AG04450 (cell line): ENCODE measurements around the gene MOK. TPM values are rescaled to one million over a fixed set of nuclear protein-coding genes. Genes with fewer than 3 reads are reported as not detected.

Experiments
- CTCF ChIA-PET: fragments of 300-600, 350-600 bp; formaldehyde crosslinking; extraction: SDS; loops from one replicate; lab custom pipeline; 2022; ENCODE audit warnings: antibody characterized with exemption, inconsistent platforms; lab: Charles Lee
- POLR2A ChIA-PET: fragments of 350-600 bp; formaldehyde crosslinking; extraction: SDS; loops from one replicate; lab custom pipeline; 2021; ENCODE audit warnings: antibody characterized with exemption, inconsistent platforms; lab: Yijun Ruan, JAX
- DNase-seq: peaks from one replicate; pipeline ENCODE4 v3.0.0-alpha.2; 2011; ENCODE audit warnings: low read depth, low spot score
- H3K27ac ChIP-seq: one replicate; pipeline ENCODE4 v1.5.1; 2012; ENCODE audit warnings: low read depth, low read length, control low read depth
- H3K27me3 ChIP-seq: one replicate; pipeline ENCODE4 v1.6.0; 2012; ENCODE audit warnings: low read length; ENCODE audit not compliant: control insufficient read depth, insufficient read depth
- H3K4me3 ChIP-seq: 2 replicates; pipeline ENCODE4 v1.5.1; 2011; ENCODE audit warnings: mild to moderate bottlenecking, low read depth, low read length, control low read depth
- H3K9me3 ChIP-seq: 2 replicates; pipeline ENCODE4 v1.5.1; 2012; ENCODE audit warnings: low read length; ENCODE audit not compliant: control insufficient read depth, insufficient read depth
- CTCF ChIP-seq: IDR thresholded peaks from 2 replicates; pipeline ENCODE4 v1.5.1; 2011; ENCODE audit warnings: low read depth, low read length, control low read depth, inconsistent platforms
- polyA plus RNA-seq: library from polyadenylated mRNA; depleted of rRNA; stranded (reverse); fragments of >200 nt; gene quantifications from 2 replicates; pipeline ENCODE4 v1.2.3, GENCODE V29; 2011

MOK gene
- polyA plus RNA-seq, 1 experiment, result 12.6 TPM

- Histone ChIP-seq H3K27ac (no peak overlapping the region), H3K4me3 (no peak overlapping the region), H3K27me3 (no peaks in the 10 kb centered on the region), H3K9me3 (peaks cover 4% of the 10 kb centered on the region; the same call in 1 of the 2 replicates)
- no peak for TF ChIP-seq CTCF
- ChIA-PET POLR2A (no interaction called here), CTCF (interaction anchor here (1.5 kb wide), 1 partner anchor 83 kb away, joined by 6 read pairs; no protein-coding TSS in a partner anchor)
- DNase-seq, result no peak
Observed at GRCh38 chr14:102230481-102231210, 74.3 kb downstream of the MOK start.

- H3K4me3 ChIP-seq, result no peak overlapping the region
- H3K27me3 ChIP-seq, result no peaks in the 10 kb centered on the region
- peaks cover 4% of the 10 kb centered on the region; the same call in 1 of the 2 replicates for H3K9me3 ChIP-seq
- DNase-seq, result no peak
- no peak overlapping the region for H3K27ac ChIP-seq
- ChIA-PET POLR2A (no interaction called here), CTCF (interaction anchor here (1.2 kb wide), 1 partner anchor 84 kb away, joined by 6 read pairs; no protein-coding TSS in a partner anchor)
- no peak for TF ChIP-seq CTCF
Observed at GRCh38 chr14:102229739-102230092, 75.2 kb downstream of the MOK start.

GRCh38 chr14:102229071-102229738 is 75.8 kb downstream of the MOK start:
- Histone ChIP-seq H3K4me3 (no peak overlapping the region), H3K27ac (no peak overlapping the region), H3K9me3 (peaks cover 4% of the 10 kb centered on the region; the same call in 1 of the 2 replicates), H3K27me3 (no peaks in the 10 kb centered on the region)
- CTCF ChIA-PET, result interaction anchor here (1.2 kb wide), 1 partner anchor 85 kb away, joined by 6 read pairs; no protein-coding TSS in a partner anchor
- DNase-seq, result no peak
- POLR2A ChIA-PET, result no interaction called here
- TF ChIP-seq CTCF, result no peak

GRCh38 chr14:102227184-102227964 is 77.6 kb downstream of the MOK start:
- peaks cover 7% of the 10 kb centered on the region; the same call in 1 of the 2 replicates for H3K9me3 ChIP-seq
- ChIA-PET CTCF (no interaction called here), POLR2A (no interaction called here)
- no peak overlapping the region for H3K27ac ChIP-seq
- no peak overlapping the region for H3K4me3 ChIP-seq
- no peaks in the 10 kb centered on the region for H3K27me3 ChIP-seq
- no peak for DNase-seq
- TF ChIP-seq CTCF, result no peak
